Neural progenitor cell (in vitro differentiated cells): ENCODE data around the gene TMEM120B. TPM values are rescaled to one million over a fixed set of nuclear protein-coding genes. Genes with fewer than 3 reads are reported as not detected.

ENCODE experiments used
- DNase-seq: peaks from one replicate; pipeline ENCODE4 v3.0.0-alpha.2; 2016; ENCODE audit warnings: low spot score
- H2AFZ ChIP-seq: fragments of 200-600 bp; sonication (generic); replicated peaks from 2 replicates; pipeline ENCODE4 v1.6.1; 2016; ENCODE audit warnings: antibody characterized with exemption
- H3F3A ChIP-seq: fragments of 200-600 bp; sonication (generic); 2 replicates; pipeline ENCODE4 v1.6.1; 2016; ENCODE audit warnings: antibody characterized with exemption, low read depth
- H3K27ac ChIP-seq: fragments of 200-600 bp; sonication (generic); 2 replicates; pipeline ENCODE4 v1.5.1; 2016; ENCODE audit warnings: mild to moderate bottlenecking
- H3K27me3 ChIP-seq: fragments of 200-600 bp; sonication (generic); 2 replicates; pipeline ENCODE4 v1.6.1; 2016; ENCODE audit warnings: mild to moderate bottlenecking, moderate library complexity
- H3K36me3 ChIP-seq: fragments of 200-600 bp; sonication (generic); 2 replicates; pipeline ENCODE4 v1.5.1; 2016
- H3K4me1 ChIP-seq: fragments of 200-600 bp; sonication (generic); 2 replicates; pipeline ENCODE4 v1.6.1; 2016; ENCODE audit warnings: mixed run types
- H3K4me2 ChIP-seq: fragments of 200-600 bp; sonication (generic); 2 replicates; pipeline ENCODE4 v1.6.1; 2016
- H3K4me3 ChIP-seq: fragments of 200-600 bp; sonication (generic); 2 replicates; pipeline ENCODE4 v1.5.1; 2016
- H3K79me2 ChIP-seq: fragments of 200-600 bp; sonication (generic); 2 replicates; pipeline ENCODE4 v1.6.1; 2016; ENCODE audit warnings: low read depth
- H3K9ac ChIP-seq: fragments of 200-600 bp; sonication (generic); 2 replicates; pipeline ENCODE4 v1.6.1; 2016
- H3K9me3 ChIP-seq: fragments of 200-600 bp; sonication (generic); 2 replicates; pipeline ENCODE4 v1.5.1; 2016; ENCODE audit warnings: low read depth
- H4K20me1 ChIP-seq: fragments of 200-600 bp; sonication (generic); 2 replicates; pipeline ENCODE4 v1.6.1; 2016; ENCODE audit warnings: low read depth
- H3K27ac Mint-ChIP-seq: 3 replicates; pipeline ENCODE4 v1.8.0; 2021; ENCODE audit warnings: mixed read lengths
- H3K27me3 Mint-ChIP-seq: 2 replicates; pipeline ENCODE4 v1.8.0; 2022; ENCODE audit warnings: low read depth, mild to moderate bottlenecking, inconsistent platforms, moderate library complexity, mixed read lengths; ENCODE audit not compliant: insufficient read depth
- H3K36me3 Mint-ChIP-seq: 3 replicates; pipeline ENCODE4 v1.8.0; 2021; ENCODE audit warnings: mixed read lengths
- H3K4me1 Mint-ChIP-seq: 3 replicates; pipeline ENCODE4 v1.8.0; 2021; ENCODE audit warnings: mixed read lengths
- H3K4me3 Mint-ChIP-seq: 3 replicates; pipeline ENCODE4 v1.8.0; 2021; ENCODE audit warnings: mild to moderate bottlenecking, moderate library complexity, mixed read lengths
- H3K9me3 Mint-ChIP-seq: 3 replicates; pipeline ENCODE4 v1.8.0; 2020; ENCODE audit warnings: mixed read lengths
- CTCF ChIP-seq: fragments of 200-600 bp; sonication (generic); IDR thresholded peaks from 2 replicates; pipeline ENCODE4 v1.5.1; 2017; ENCODE audit warnings: antibody characterized with exemption, mild to moderate bottlenecking
- EZH2 ChIP-seq: fragments of 200-600 bp; sonication (generic); IDR thresholded peaks from 2 replicates; pipeline ENCODE4 v1.6.1; 2017; ENCODE audit warnings: antibody characterized with exemption, mild to moderate bottlenecking, moderate library complexity
- EZH2phosphoT487 ChIP-seq: fragments of 200-600 bp; sonication (generic); IDR thresholded peaks from 2 replicates; pipeline ENCODE4 v1.6.1; 2017; ENCODE audit warnings: antibody characterized with exemption
- total RNA-seq: library from RNA; depleted of rRNA; stranded (reverse); fragments of >200 nt; gene quantifications from 2 replicates; pipeline ENCODE4 v1.2.3, GENCODE V29; 2015; ENCODE audit warnings: low replicate concordance

TMEM120B gene
- total RNA-seq, 1 donor from 2014 or later, result 4.7 TPM

GRCh38 chr12:121797937-121798786, 85.6 kb downstream of the TMEM120B start:
- DNase-seq, result peak; percentile 65
- Mint-ChIP-seq H3K27ac (peak overlapping the region; percentile 25), H3K36me3 (peaks cover 15% of the 10 kb centered on the region), H3K4me3 (peak overlapping the region; percentile 92), H3K4me1 (peaks cover 45% of the 10 kb centered on the region), H3K9me3 (no peaks in the 10 kb centered on the region), H3K27me3 (peaks cover 18% of the 10 kb centered on the region)
- no peaks in the 10 kb centered on the region for H3K36me3 ChIP-seq
- H3K4me2 ChIP-seq, result peak overlapping the region; percentile 99
- H4K20me1 ChIP-seq, result peaks cover 59% of the 10 kb centered on the region
- H3K9ac ChIP-seq, result no peak overlapping the region
- H3F3A ChIP-seq, result peaks cover 84% of the 10 kb centered on the region
- peaks cover 7% of the 10 kb centered on the region for H3K27me3 ChIP-seq
- H3K4me1 ChIP-seq, result peaks cover 25% of the 10 kb centered on the region
- TF ChIP-seq CTCF (no peak), EZH2phosphoT487 (peak; percentile 24)
- H3K27ac ChIP-seq, result no peak overlapping the region
- H3K4me3 ChIP-seq, result peak overlapping the region; percentile 84
- no peak overlapping the region for H2AFZ ChIP-seq
- H3K79me2 ChIP-seq, result peaks cover 68% of the 10 kb centered on the region
- no peaks in the 10 kb centered on the region for H3K9me3 ChIP-seq

DNA sequence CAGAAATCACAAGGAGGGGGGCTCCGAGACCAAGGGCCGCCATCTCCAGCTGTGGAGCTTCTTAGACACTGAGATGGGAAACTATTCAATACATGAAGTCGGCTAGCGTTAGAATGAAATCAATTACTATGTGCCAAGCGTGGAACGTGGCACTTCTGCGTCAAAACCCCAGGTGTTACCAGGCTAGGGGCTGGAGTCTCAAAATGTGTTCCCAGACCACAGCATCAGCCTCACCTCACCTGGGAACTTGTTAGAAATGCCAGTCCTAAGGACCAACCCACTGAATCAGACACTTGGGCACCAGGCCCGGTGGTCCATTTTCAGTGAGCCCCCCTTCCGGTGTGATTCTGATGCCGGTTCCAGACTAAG, 86.2 kb downstream of the TMEM120B start:
- Histone ChIP-seq H3K4me1 (peaks cover 25% of the 10 kb centered on the region), H2AFZ (no peak overlapping the region), H3K79me2 (peaks cover 73% of the 10 kb centered on the region), H3K36me3 (no peaks in the 10 kb centered on the region), H3K9me3 (no peaks in the 10 kb centered on the region), H3K9ac (no peak overlapping the region), H3K27ac (no peak overlapping the region), H3K4me3 (peak overlapping the region; percentile 84), H4K20me1 (peaks cover 59% of the 10 kb centered on the region), H3K4me2 (peak overlapping the region; percentile 99), H3F3A (peaks cover 88% of the 10 kb centered on the region), H3K27me3 (peaks cover under 1% of the 10 kb centered on the region)
- TF ChIP-seq CTCF (no peak), EZH2phosphoT487 (no peak), EZH2 (no peak)
- Mint-ChIP-seq H3K4me1 (peaks cover 45% of the 10 kb centered on the region), H3K36me3 (peaks cover 15% of the 10 kb centered on the region), H3K9me3 (no peaks in the 10 kb centered on the region), H3K4me3 (peak overlapping the region; percentile 92), H3K27ac (peak overlapping the region; percentile 96), H3K27me3 (peaks cover 18% of the 10 kb centered on the region)
- DNase-seq, result no peak

- Histone ChIP-seq H3K4me1 (peaks cover 25% of the 10 kb centered on the region), H3F3A (peaks cover 87% of the 10 kb centered on the region), H2AFZ (no peak overlapping the region), H4K20me1 (peaks cover 59% of the 10 kb centered on the region), H3K4me3 (peak overlapping the region; percentile 84), H3K36me3 (no peaks in the 10 kb centered on the region), H3K9me3 (no peaks in the 10 kb centered on the region), H3K27ac (peak overlapping the region; percentile 96), H3K79me2 (peaks cover 74% of the 10 kb centered on the region), H3K9ac (no peak overlapping the region), H3K27me3 (no peaks in the 10 kb centered on the region), H3K4me2 (peak overlapping the region; percentile 99)
- Mint-ChIP-seq H3K27ac (peak overlapping the region; percentile 99), H3K9me3 (no peaks in the 10 kb centered on the region), H3K27me3 (peaks cover 18% of the 10 kb centered on the region), H3K36me3 (peaks cover 15% of the 10 kb centered on the region), H3K4me1 (peaks cover 44% of the 10 kb centered on the region), H3K4me3 (peak overlapping the region; percentile 92)
- DNase-seq, result peak; percentile 61
- TF ChIP-seq CTCF (no peak), EZH2 (no peak)
Measured at GRCh38 chr12:121799156-121799841, 86.7 kb downstream of the TMEM120B start.
